Prostate gland (tissue), 2 donors: ENCODE measurements around the gene SH3PXD2A. TPM values are rescaled to one million over a fixed set of nuclear protein-coding genes. Genes with fewer than 3 reads are reported as not detected.
"Not testable (repeated sequence)": the region's sequence is repeated elsewhere in the genome, so short reads cannot be mapped to it uniquely, and the experiment has no call there.

ENCODE experiments used
- DNase-seq: peaks from one replicate; pipeline ENCODE4 v3.0.0-alpha.2; 2019; ENCODE audit warnings: low spot score
- H3K27ac ChIP-seq, 2 donors: fragments of 200-600 bp; sonication (generic); 2 replicates each; pipeline ENCODE4 v1.5.1; 2017 to 2019
- H3K27me3 ChIP-seq: fragments of 200-600 bp; sonication (generic); replicated peaks from 2 replicates; pipeline ENCODE4 v1.5.1; 2019; ENCODE audit not compliant: insufficient read depth
- H3K36me3 ChIP-seq, 2 donors: fragments of 200-600 bp; sonication (generic); 1 replicate in 1 of 2; 2 replicates in 1 of 2; pipeline versions ENCODE4 v1.5.1 to v1.8.1; 2017 to 2019
- H3K4me1 ChIP-seq: fragments of 200-600 bp; sonication (generic); replicated peaks from 2 replicates; pipeline ENCODE4 v1.5.1; 2019
- H3K4me3 ChIP-seq, 2 donors: fragments of 200-600 bp; sonication (generic); 2 replicates each; pipeline ENCODE4 v1.5.1; 2017 to 2019
- H3K9me3 ChIP-seq: fragments of 200-600 bp; sonication (generic); 2 replicates; pipeline ENCODE4 v1.5.1; 2017
- POLR2A ChIP-seq: fragments of 450-650 bp; IDR thresholded peaks from one replicate; pipeline ENCODE4 v1.6.1; 2016; ENCODE audit warnings: antibody characterized with exemption, mild to moderate bottlenecking
- POLR2AphosphoS5 ChIP-seq: sonication (generic); formaldehyde crosslinking; IDR thresholded peaks from one replicate; pipeline ENCODE4 v1.6.1; 2017; ENCODE audit warnings: antibody characterized with exemption
- WGBS: methylation state at CpG from one replicate; pipeline ENCODE4 v1.1.5; 2018; 5-methylcytosine and 5-hydroxymethylcytosine counted together
- intact Hi-C: fragments of 100-400 bp; cut with DNase I; formaldehyde crosslinking; loops from one replicate; pipeline ENCODE4 v1.14.2; 2022
- total RNA-seq, 2 donors: library from RNA; depleted of rRNA; stranded (reverse); fragments of >200 nt; gene quantifications; one replicate each; pipeline ENCODE4 v1.1.0, GENCODE V29; 2016
- TF ChIP-seq, protein P1 (sequence below), 4 experiments: fragments of 200-600 bp in 2 of 4; fragments of 450-650 bp in 2 of 4; sonication (generic) in 2 of 4; IDR thresholded peaks; 1 replicate in 3 of 4; 2 replicates in 1 of 4; pipeline ENCODE4 v1.5.1; 2016 to 2019; ENCODE audit warnings: antibody characterized with exemption in 4 of 4, mild to moderate bottlenecking in 2 of 4, moderate library complexity in 2 of 4

Gene SH3PXD2A
- total RNA-seq, 2 donors from 2014 or later, result 14.2 to 26.4 TPM

DNA sequence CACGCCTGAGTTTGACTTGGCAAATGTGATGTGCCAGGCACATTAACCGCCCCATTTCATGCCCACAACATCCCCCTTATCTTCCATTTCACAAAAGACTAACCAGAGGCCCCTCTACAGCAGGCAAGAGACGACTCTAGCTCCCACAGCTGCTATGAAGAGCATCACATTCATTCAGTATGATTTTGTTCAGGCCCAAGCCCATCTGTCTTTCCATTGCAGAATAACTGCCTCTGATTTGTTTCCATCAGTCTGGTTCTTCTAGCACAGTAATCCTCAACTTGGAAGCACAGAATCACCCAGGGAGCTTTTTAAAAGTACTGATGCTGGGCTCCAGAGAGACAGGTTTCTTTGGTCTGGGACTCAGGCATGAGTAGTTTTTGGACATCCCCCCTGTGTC, 192.1 kb downstream of the SH3PXD2A start:
- Histone ChIP-seq H3K36me3 (no peaks in the 10 kb centered on the region), H3K27me3 (no peaks in the 10 kb centered on the region), H3K9me3 (no peaks in the 10 kb centered on the region), H3K27ac (peak overlapping the region; percentile 28 to 37), H3K4me1 (no peaks in the 10 kb centered on the region), H3K4me3 (no peak overlapping the region)
- intact Hi-C loops, result no loop called here
- 89% methylated on average over 3 of the region's 3 CpGs for WGBS
- no peak for DNase-seq
- TF ChIP-seq, protein P1, sequence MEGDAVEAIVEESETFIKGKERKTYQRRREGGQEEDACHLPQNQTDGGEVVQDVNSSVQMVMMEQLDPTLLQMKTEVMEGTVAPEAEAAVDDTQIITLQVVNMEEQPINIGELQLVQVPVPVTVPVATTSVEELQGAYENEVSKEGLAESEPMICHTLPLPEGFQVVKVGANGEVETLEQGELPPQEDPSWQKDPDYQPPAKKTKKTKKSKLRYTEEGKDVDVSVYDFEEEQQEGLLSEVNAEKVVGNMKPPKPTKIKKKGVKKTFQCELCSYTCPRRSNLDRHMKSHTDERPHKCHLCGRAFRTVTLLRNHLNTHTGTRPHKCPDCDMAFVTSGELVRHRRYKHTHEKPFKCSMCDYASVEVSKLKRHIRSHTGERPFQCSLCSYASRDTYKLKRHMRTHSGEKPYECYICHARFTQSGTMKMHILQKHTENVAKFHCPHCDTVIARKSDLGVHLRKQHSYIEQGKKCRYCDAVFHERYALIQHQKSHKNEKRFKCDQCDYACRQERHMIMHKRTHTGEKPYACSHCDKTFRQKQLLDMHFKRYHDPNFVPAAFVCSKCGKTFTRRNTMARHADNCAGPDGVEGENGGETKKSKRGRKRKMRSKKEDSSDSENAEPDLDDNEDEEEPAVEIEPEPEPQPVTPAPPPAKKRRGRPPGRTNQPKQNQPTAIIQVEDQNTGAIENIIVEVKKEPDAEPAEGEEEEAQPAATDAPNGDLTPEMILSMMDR (IDR thresholded peaks at IDR 0.05), result no peak
- no peak for TF ChIP-seq POLR2AphosphoS5
- no peak for TF ChIP-seq POLR2A

DNA sequence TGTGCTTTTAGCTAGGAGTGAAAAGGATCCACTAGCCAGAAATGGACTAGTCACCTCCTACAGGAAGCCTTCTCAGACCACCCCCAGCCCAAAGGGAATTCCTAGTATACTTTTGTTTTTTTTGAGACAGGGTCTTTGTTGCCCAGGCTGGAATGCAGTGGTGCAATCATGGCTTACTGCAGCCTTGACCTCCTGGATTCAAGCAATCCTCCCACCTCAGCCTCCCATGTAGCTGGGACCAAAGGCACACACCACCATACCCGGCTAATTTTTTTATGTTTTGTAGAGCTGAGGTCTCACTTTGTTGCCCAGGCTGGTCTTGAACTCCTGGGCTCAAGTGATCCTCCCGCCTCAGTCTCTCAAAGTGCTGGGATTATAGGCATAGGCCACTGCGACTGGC, 192.7 kb downstream of the SH3PXD2A start:
- H3K4me1 ChIP-seq, DNase-seq, H3K27ac ChIP-seq, H3K9me3 ChIP-seq, H3K27me3 ChIP-seq, intact Hi-C loops, H3K36me3 ChIP-seq, H3K4me3 ChIP-seq: not testable (repeated sequence)
- WGBS, result 93% methylated on average over 3 of the region's 3 CpGs

DNA sequence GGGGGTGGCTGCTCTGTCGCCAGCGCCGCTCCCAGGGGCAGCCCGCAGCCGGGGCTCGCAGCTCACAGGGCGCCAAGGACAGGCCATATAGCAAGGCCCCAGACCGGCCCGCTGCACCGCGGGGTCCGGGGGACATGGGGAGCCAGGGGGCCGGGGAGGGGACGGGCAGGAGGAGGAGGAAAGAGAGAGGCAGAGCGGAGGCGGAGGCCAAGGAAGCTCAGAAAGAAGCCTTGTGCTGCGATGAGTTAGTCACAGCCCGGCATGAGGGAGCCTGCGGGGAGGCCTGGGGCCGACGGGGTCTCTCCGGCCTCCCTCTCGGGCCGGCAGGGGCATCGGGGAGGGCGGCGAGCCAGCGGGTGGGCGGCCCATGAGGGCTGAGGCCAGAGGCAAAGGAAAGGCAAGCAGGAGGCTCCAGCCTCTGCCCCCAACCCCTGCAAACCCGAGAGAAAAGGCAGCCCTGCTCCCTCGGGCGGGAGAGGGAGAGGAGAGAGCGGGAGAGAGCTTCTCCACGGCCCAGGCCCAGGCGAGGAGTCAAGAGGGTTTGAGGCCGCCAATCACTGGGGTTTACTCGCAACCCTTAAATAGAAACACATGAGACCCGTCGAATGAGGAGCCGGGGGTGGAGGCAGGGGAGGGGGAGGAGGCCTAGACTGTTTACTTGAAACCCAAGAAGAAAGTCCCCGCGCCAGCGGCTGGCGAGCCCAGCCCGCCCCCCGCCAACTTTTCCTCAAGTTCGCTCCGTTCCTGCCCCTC, 194.0 kb downstream of the SH3PXD2A start:
- peak; percentile 83 for DNase-seq
- no peaks in the 10 kb centered on the region for H3K4me1 ChIP-seq
- WGBS, result 14% methylated on average over 45 of the region's 48 CpGs
- H3K36me3 ChIP-seq, result no peaks in the 10 kb centered on the region
- no peaks in the 10 kb centered on the region for H3K9me3 ChIP-seq
- H3K27me3 ChIP-seq, result no peaks in the 10 kb centered on the region
- peak overlapping the region; percentile 88 to 89 for H3K27ac ChIP-seq
- TF ChIP-seq, protein P1 (IDR thresholded peaks at IDR 0.05), result no peak
- TF ChIP-seq POLR2AphosphoS5, result peak; percentile 69
- TF ChIP-seq POLR2A, result peak; percentile 68
- intact Hi-C loops, result loop anchor here (2.0 kb wide), 2 partner anchors 23 to 45 kb away; no protein-coding TSS in a partner anchor
- H3K4me3 ChIP-seq, result peak overlapping the region; percentile 27 to 46

DNA sequence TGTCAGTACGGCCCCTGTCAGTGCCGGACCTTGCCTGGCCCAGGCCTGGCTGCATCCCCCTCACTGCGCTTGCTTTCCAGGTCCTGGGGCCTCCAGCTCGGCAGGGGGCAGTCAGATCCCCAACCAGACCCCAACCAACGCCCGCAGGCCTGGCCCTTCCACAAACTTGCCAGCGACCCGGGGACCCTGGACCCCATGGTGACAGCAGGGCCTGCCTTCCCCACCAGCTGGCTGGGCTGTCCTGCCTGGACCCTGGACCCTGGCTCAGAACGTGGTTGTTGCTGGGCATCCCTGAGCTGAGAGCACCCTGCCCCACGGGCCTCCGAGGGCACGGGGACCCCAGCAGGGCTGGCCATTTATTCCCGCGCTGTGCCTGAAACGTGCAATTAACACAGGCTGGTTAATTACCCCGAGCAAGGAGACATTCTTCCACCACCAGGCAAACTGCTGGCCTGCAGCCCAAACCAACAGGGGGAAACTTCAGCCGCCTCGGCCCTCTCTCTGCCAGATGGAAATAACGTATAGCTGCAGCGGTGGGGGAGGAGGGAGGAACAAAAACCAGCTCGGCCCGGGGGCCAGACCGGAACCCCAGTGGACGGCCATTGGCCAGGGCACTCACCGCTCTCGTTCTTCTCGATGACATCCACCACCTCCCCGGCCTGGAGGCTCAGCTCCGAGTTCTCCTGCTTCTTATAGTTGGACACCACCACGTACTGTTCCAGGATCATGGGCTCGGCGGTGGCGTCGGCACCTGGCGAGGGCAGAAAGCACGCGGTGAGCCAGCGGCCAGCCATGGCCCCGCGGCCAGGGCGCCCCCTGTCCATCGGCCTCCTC, 194.8 kb downstream of the SH3PXD2A start:
- 14% methylated on average over 41 of the region's 42 CpGs for WGBS
- H3K4me1 ChIP-seq, result no peaks in the 10 kb centered on the region
- H3K36me3 ChIP-seq, result no peaks in the 10 kb centered on the region
- H3K27me3 ChIP-seq, result no peaks in the 10 kb centered on the region
- H3K4me3 ChIP-seq, result peak overlapping the region; percentile 27 to 46
- peak overlapping the region; percentile 88 to 89 for H3K27ac ChIP-seq
- DNase-seq, result peak; percentile 26
- TF ChIP-seq, protein P1 (IDR thresholded peaks at IDR 0.05), result no peak
- TF ChIP-seq POLR2A, result no peak
- no peak for TF ChIP-seq POLR2AphosphoS5
- H3K9me3 ChIP-seq, result no peaks in the 10 kb centered on the region
- intact Hi-C loops, result loop anchor here (2.0 kb wide), 2 partner anchors 22 to 44 kb away; no protein-coding TSS in a partner anchor

DNA sequence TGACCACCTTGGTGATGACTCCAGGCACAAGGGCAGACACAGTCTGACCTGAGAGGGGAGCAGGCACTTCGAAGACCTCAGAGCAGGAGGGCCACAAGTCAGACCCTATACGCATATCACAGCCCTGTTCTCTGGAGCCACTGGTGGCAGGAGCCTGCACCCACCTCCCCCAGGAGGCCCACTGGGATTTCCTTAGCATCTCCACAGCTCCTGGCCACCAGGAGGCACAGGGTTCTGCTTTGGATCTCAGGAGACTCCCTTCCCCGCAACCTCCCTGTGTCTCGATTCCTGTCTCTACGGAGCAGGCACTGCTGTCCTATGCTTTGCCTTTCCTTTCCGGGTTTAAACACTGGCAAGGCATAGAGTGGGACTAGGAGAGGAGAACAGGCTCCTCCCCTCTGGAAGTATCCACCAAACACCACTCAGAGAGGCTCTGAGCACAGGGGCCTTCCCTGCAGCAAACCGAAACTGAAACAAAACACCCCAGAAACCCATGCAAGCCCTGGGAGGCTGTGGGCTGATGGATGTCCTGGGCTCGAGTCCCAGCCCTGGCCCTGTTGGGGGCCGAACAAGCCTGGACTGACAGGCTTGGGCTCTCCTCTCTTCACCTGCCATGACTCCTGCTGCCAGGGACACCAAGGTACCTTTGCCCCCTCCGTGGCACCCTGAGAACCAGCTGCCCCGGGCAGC, 195.6 kb downstream of the SH3PXD2A start:
- peak overlapping the region; percentile 27 to 46 for H3K4me3 ChIP-seq
- H3K27me3 ChIP-seq, result no peaks in the 10 kb centered on the region
- H3K9me3 ChIP-seq, result no peaks in the 10 kb centered on the region
- intact Hi-C loops, result loop anchor here (2.0 kb wide), 2 partner anchors 21 to 43 kb away; no protein-coding TSS in a partner anchor
- TF ChIP-seq, protein P1 (IDR thresholded peaks at IDR 0.05), result no peak
- TF ChIP-seq POLR2AphosphoS5 (peak; percentile 82), POLR2A (peak; percentile 55)
- H3K27ac ChIP-seq, result peak overlapping the region; percentile 88 to 89
- 25% methylated on average over 11 of the region's 11 CpGs for WGBS
- no peaks in the 10 kb centered on the region for H3K36me3 ChIP-seq
- no peaks in the 10 kb centered on the region for H3K4me1 ChIP-seq
- DNase-seq, result peak; percentile 77
